Fibroblast of villous mesenchyme (primary cell): Measurements from ENCODE around the gene TPSG1. TPM values are rescaled to one million over a fixed set of nuclear protein-coding genes. Genes with fewer than 3 reads are reported as not detected.

ENCODE experiments used
- DNase-seq: peaks from one replicate; pipeline ENCODE4 v3.0.0-alpha.2; 2010; ENCODE audit warnings: low read depth
- H3K4me3 ChIP-seq: 2 replicates; pipeline ENCODE4 v1.5.1; 2011; ENCODE audit warnings: low read depth, mild to moderate bottlenecking, low read length
- CTCF ChIP-seq: IDR thresholded peaks from 2 replicates; pipeline ENCODE4 v1.5.1; 2012; ENCODE audit warnings: low read depth, mild to moderate bottlenecking, low read length; ENCODE audit not compliant: insufficient read depth
- total RNA-seq: library from RNA; depleted of rRNA; stranded (reverse); fragments of >200 nt; gene quantifications from 2 replicates; pipeline ENCODE4 v1.2.3, GENCODE V29; 2012

Gene TPSG1
- total RNA-seq, 1 donor = not detected

GRCh38 chr16:1214719-1215118 is 10.3 kb downstream of the TPSG1 start:
- no peak for DNase-seq
- TF ChIP-seq CTCF = no peak
- no peak overlapping the region for H3K4me3 ChIP-seq

GRCh38 chr16:1213796-1214372 is 11.2 kb downstream of the TPSG1 start:
- DNase-seq = no peak
- no peak overlapping the region for H3K4me3 ChIP-seq
- no peak for TF ChIP-seq CTCF

- DNase-seq = no peak
- TF ChIP-seq CTCF = no peak
- no peak overlapping the region for H3K4me3 ChIP-seq
Measured at GRCh38 chr16:1213231-1213630, 11.8 kb downstream of the TPSG1 start.

- H3K4me3 ChIP-seq = no peak overlapping the region
- no peak for TF ChIP-seq CTCF
- DNase-seq = no peak
Measured at GRCh38 chr16:1212616-1213194, 12.4 kb downstream of the TPSG1 start.

GRCh38 chr16:1211451-1212268 is 13.4 kb downstream of the TPSG1 start:
- no peak for DNase-seq
- no peak overlapping the region for H3K4me3 ChIP-seq
- no peak for TF ChIP-seq CTCF

GRCh38 chr16:1210461-1210860 is 14.6 kb downstream of the TPSG1 start:
- H3K4me3 ChIP-seq = no peak overlapping the region
- no peak for TF ChIP-seq CTCF
- DNase-seq = no peak

- H3K4me3 ChIP-seq = no peak overlapping the region
- TF ChIP-seq CTCF = no peak
- DNase-seq = no peak
Measured at GRCh38 chr16:1209081-1209480, 16.0 kb downstream of the TPSG1 start.
